ENCODE measurements around the gene TRDN. TPM values are rescaled to one million over a fixed set of nuclear protein-coding genes. Genes with fewer than 3 reads are reported as not detected.

TRDN gene, protein sequence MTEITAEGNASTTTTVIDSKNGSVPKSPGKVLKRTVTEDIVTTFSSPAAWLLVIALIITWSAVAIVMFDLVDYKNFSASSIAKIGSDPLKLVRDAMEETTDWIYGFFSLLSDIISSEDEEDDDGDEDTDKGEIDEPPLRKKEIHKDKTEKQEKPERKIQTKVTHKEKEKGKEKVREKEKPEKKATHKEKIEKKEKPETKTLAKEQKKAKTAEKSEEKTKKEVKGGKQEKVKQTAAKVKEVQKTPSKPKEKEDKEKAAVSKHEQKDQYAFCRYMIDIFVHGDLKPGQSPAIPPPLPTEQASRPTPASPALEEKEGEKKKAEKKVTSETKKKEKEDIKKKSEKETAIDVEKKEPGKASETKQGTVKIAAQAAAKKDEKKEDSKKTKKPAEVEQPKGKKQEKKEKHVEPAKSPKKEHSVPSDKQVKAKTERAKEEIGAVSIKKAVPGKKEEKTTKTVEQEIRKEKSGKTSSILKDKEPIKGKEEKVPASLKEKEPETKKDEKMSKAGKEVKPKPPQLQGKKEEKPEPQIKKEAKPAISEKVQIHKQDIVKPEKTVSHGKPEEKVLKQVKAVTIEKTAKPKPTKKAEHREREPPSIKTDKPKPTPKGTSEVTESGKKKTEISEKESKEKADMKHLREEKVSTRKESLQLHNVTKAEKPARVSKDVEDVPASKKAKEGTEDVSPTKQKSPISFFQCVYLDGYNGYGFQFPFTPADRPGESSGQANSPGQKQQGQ
- total RNA-seq: under 1 TPM in 1 of 2 donors, not detected in 1; 0.14 TPM

DNA sequence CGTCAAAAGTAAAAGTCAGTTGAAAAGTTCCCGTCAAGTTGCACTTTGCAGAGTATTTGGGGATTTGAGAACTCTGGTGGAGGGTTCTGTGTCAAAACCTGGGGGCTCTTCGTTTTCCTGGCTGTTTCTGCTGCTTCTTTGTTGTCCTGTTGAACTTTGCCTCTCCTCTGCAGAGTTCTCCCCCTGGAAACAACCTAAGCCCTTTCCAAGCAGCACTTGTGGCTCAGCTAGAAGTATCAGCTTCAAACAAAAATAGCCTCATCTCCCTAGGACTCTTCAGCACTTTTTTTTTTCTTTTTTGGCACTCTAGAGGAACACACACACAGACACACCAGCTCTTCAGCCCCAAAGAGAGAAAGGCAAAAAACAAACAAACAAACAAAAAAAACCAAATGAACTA, at the start of gene TRDN:
TRDN (minus strand) TSS at position 169 of the 400 bp plus-strand sequence. CDS start 175 bp downstream, outside the sequence.
- no peaks in the 10 kb centered on the region for H3K27me3 ChIP-seq (replicated peaks; ENCODE audit: insufficient read depth)
- H3K36me3 ChIP-seq: no peaks in the 10 kb centered on the region
- TF ChIP-seq, protein P1, sequence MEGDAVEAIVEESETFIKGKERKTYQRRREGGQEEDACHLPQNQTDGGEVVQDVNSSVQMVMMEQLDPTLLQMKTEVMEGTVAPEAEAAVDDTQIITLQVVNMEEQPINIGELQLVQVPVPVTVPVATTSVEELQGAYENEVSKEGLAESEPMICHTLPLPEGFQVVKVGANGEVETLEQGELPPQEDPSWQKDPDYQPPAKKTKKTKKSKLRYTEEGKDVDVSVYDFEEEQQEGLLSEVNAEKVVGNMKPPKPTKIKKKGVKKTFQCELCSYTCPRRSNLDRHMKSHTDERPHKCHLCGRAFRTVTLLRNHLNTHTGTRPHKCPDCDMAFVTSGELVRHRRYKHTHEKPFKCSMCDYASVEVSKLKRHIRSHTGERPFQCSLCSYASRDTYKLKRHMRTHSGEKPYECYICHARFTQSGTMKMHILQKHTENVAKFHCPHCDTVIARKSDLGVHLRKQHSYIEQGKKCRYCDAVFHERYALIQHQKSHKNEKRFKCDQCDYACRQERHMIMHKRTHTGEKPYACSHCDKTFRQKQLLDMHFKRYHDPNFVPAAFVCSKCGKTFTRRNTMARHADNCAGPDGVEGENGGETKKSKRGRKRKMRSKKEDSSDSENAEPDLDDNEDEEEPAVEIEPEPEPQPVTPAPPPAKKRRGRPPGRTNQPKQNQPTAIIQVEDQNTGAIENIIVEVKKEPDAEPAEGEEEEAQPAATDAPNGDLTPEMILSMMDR (IDR thresholded peaks at IDR 0.05): no peak
- no peaks in the 10 kb centered on the region for H3K9me3 ChIP-seq
- DNase-seq (ENCODE audit: low spot score): no peak
- no peak for ATAC-seq (ENCODE audit: insufficient number of reproducible peaks, low FRiP score, low read depth)
- H3K27ac ChIP-seq: no peak within 1 kb of the TSS
- H3K4me3 ChIP-seq: no peak within 1 kb of the TSS
- no peaks in the 10 kb centered on the region for H3K4me1 ChIP-seq (ENCODE audit: control insufficient read depth in 1 of 2, low read depth in 2 of 2)

DNA sequence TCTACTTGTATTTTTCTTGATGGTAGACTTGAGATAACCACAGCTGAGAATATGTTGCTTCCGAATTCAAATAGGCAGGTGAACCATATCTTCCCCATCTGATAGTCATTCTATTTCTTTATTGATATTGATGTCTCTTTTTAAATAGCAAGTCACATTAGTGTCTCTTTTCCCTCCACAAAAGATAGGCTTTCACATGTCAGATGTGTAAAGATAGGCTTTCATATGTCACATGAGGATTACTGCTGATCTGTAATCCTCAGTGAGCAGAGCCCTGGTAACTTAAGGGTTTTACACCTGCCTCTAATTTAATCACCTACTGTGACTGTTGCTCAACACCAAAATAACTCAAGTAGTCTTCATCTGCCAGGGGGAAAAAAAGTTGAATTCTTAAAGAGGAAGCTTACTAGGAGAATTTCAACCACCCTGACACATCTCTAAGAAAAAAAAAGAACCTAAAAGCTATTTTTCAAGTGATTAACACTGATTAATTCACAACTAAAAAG, 45.3 kb upstream of the TRDN start:
- no peak overlapping the region for H3K27ac ChIP-seq
- TF ChIP-seq, protein P1 (IDR thresholded peaks at IDR 0.05): no peak
- DNase-seq (ENCODE audit: low spot score) (no peak), ATAC-seq (ENCODE audit: insufficient number of reproducible peaks, low FRiP score, low read depth) (no peak)
- no peaks in the 10 kb centered on the region for H3K9me3 ChIP-seq
- no peaks in the 10 kb centered on the region for H3K27me3 ChIP-seq (replicated peaks; ENCODE audit: insufficient read depth)
- no peaks in the 10 kb centered on the region for H3K4me1 ChIP-seq (ENCODE audit: control insufficient read depth in 1 of 2, low read depth in 2 of 2)
- H3K4me3 ChIP-seq: no peak overlapping the region
- no peaks in the 10 kb centered on the region for H3K36me3 ChIP-seq

DNA sequence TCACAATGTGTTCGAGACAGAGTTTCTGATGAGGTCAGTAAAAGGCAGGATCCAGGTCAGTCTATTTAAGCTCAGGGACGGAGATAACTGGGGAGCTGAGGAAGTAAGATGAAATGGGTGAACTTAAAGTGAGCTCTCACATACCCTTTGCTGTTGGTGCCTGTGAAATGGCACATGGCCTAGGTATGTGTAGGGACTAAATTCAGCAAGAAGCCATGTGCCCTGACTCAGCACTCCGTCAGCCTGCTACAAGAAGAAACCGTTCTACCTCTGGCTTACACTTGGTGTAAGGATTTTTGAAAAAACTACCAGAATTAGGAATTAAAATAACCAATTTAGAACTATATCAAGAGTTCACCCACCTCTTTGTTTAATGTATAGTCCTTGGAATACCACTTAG, 41.1 kb upstream of the TRDN start:
- no peak overlapping the region for H3K27ac ChIP-seq
- no peak for DNase-seq (ENCODE audit: low spot score)
- H3K4me1 ChIP-seq (ENCODE audit: control insufficient read depth in 1 of 2, low read depth in 2 of 2): no peaks in the 10 kb centered on the region
- H3K4me3 ChIP-seq: no peak overlapping the region
- no peaks in the 10 kb centered on the region for H3K27me3 ChIP-seq (replicated peaks; ENCODE audit: insufficient read depth)
- TF ChIP-seq, protein P1 (IDR thresholded peaks at IDR 0.05): no peak
- no peak for ATAC-seq (ENCODE audit: insufficient number of reproducible peaks, low FRiP score, low read depth)
- no peaks in the 10 kb centered on the region for H3K36me3 ChIP-seq
- no peaks in the 10 kb centered on the region for H3K9me3 ChIP-seq

DNA sequence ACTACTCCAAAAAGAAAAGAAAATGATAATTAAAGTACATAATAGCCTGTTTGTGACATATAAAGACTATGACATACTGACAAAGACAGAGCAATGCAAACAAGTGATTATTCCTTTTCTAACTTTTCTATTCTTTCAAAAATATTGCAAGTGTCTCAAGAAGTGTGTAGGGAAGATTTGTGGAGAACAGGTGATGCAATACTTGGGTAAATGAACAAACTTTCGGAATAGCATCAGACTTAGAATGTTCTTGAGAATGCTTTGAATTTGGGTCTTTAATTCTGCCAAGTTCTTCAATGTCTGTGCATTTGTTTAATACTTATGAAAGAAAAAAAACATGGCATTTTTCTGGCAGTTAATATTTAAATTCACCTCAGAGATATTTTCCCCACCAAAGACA, 40.0 kb upstream of the TRDN start:
- no peaks in the 10 kb centered on the region for H3K4me1 ChIP-seq (ENCODE audit: control insufficient read depth in 1 of 2, low read depth in 2 of 2)
- no peak for ATAC-seq (ENCODE audit: insufficient number of reproducible peaks, low FRiP score, low read depth)

More for the DNA sequence above, 40.0 kb upstream of the TRDN start:
- DNase-seq (ENCODE audit: low spot score): no peak
- no peak overlapping the region for H3K27ac ChIP-seq
- H3K4me3 ChIP-seq: no peak overlapping the region
- no peaks in the 10 kb centered on the region for H3K27me3 ChIP-seq (replicated peaks; ENCODE audit: insufficient read depth)
- no peaks in the 10 kb centered on the region for H3K36me3 ChIP-seq
- no peaks in the 10 kb centered on the region for H3K9me3 ChIP-seq
- TF ChIP-seq, protein P1 (IDR thresholded peaks at IDR 0.05): no peak
